Colonic mucosa (tissue), 4 donors: Measurements from ENCODE around the gene IMMT. TPM values are rescaled to one million over a fixed set of nuclear protein-coding genes. Genes with fewer than 3 reads are reported as not detected.

Experiments
- DNase-seq: peaks from one replicate; pipeline ENCODE4 v3.0.0-alpha.2; 2020
- H3K27ac ChIP-seq: fragments of 200-600 bp; one replicate; pipeline ENCODE4 v1.8.0; 2021
- H3K27me3 ChIP-seq: fragments of 200-600 bp; one replicate; pipeline ENCODE4 v1.8.0; 2021
- H3K36me3 ChIP-seq: fragments of 200-600 bp; one replicate; pipeline ENCODE4 v1.8.0; 2021
- H3K4me1 ChIP-seq: fragments of 200-600 bp; one replicate; pipeline ENCODE4 v1.8.0; 2021; ENCODE audit warnings: mild to moderate bottlenecking
- H3K4me3 ChIP-seq: fragments of 200-600 bp; one replicate; pipeline ENCODE4 v1.8.0; 2021
- H3K9ac ChIP-seq, 2 donors: one replicate each; pipeline ENCODE4 v1.7.0; 2013; ENCODE audit warnings: control low read depth in 2 of 2, low read depth in 2 of 2, low read length in 2 of 2
- H3K9me3 ChIP-seq: fragments of 200-600 bp; one replicate; pipeline ENCODE4 v1.8.0; 2021
- CTCF ChIP-seq: fragments of 200-600 bp; IDR thresholded peaks from one replicate; pipeline ENCODE4 v1.8.0; 2022; ENCODE audit warnings: antibody characterized with exemption, mild to moderate bottlenecking
- intact Hi-C: fragments of 100-400 bp; cut with DNase I; formaldehyde crosslinking; loops from one replicate; pipeline ENCODE4 v1.14.1; 2022
- total RNA-seq, 2 donors: library from RNA; stranded (reverse); fragmentation: NEBNext Ultra II Directional in 1 of 2; extraction: Animal tissue kit (Norgen Biotek cat#: 25700) in 1 of 2; gene quantifications; one replicate each; pipeline ENCODE4 v1.2.1, GENCODE V29; 2021
- donor health status: healthy.
- donor health status: DM: no; HTN: no; CAD: no.
- donor health status: DM: no; HTN: no; CAD: no.

Gene IMMT
- total RNA-seq, 2 donors from 2014 or later: 125 to 127 TPM

GRCh38 chr2:86213056-86213455, 17.8 kb upstream of the IMMT start:
- Histone ChIP-seq H3K4me3 (no peak overlapping the region), H3K9me3 (no peaks in the 10 kb centered on the region), H3K27ac (peak overlapping the region; percentile 60), H3K36me3 (peaks cover 9% of the 10 kb centered on the region), H3K4me1 (peaks cover 14% of the 10 kb centered on the region), H3K27me3 (no peaks in the 10 kb centered on the region), H3K9ac (peak overlapping the region in 1 of 2 donors; percentile 46)
- TF ChIP-seq CTCF: no peak
- intact Hi-C loops: no loop called here
- DNase-seq: no peak

GRCh38 chr2:86211796-86212188, 16.5 kb upstream of the IMMT start:
- DNase-seq: no peak
- Histone ChIP-seq H3K9ac (peak overlapping the region in 1 of 2 donors; percentile 19), H3K4me3 (no peak overlapping the region), H3K27ac (peak overlapping the region; percentile 60), H3K9me3 (no peaks in the 10 kb centered on the region), H3K36me3 (peaks cover 16% of the 10 kb centered on the region), H3K27me3 (no peaks in the 10 kb centered on the region), H3K4me1 (peaks cover 14% of the 10 kb centered on the region)
- no peak for TF ChIP-seq CTCF
- intact Hi-C loops: no loop called here

- Histone ChIP-seq H3K27ac (peak overlapping the region; percentile 60), H3K4me3 (no peak overlapping the region), H3K9me3 (no peaks in the 10 kb centered on the region), H3K27me3 (no peaks in the 10 kb centered on the region), H3K4me1 (peaks cover 14% of the 10 kb centered on the region), H3K36me3 (peaks cover 21% of the 10 kb centered on the region), H3K9ac (peak overlapping the region in 1 of 2 donors; percentile 19)
- intact Hi-C loops: no loop called here
- DNase-seq: no peak
- no peak for TF ChIP-seq CTCF
Observed at GRCh38 chr2:86211033-86211795, 16.0 kb upstream of the IMMT start.

- no peak overlapping the region for H3K27ac ChIP-seq
- intact Hi-C loops: no loop called here
- no peaks in the 10 kb centered on the region for H3K9me3 ChIP-seq
- no peaks in the 10 kb centered on the region for H3K27me3 ChIP-seq
- no peak for TF ChIP-seq CTCF
- no peak overlapping the region for H3K9ac ChIP-seq
- H3K36me3 ChIP-seq: peaks cover 18% of the 10 kb centered on the region
- no peak overlapping the region for H3K4me3 ChIP-seq
- DNase-seq: no peak
- peaks cover 8% of the 10 kb centered on the region for H3K4me1 ChIP-seq
Observed at GRCh38 chr2:86204458-86204857, 9.2 kb upstream of the IMMT start.

- no peak overlapping the region for H3K4me3 ChIP-seq
- no peaks in the 10 kb centered on the region for H3K27me3 ChIP-seq
- H3K9ac ChIP-seq: no peak overlapping the region
- peaks cover 8% of the 10 kb centered on the region for H3K4me1 ChIP-seq
- H3K9me3 ChIP-seq: no peaks in the 10 kb centered on the region
- TF ChIP-seq CTCF: no peak
- intact Hi-C loops: no loop called here
- no peak overlapping the region for H3K27ac ChIP-seq
- DNase-seq: no peak
- H3K36me3 ChIP-seq: peaks cover 18% of the 10 kb centered on the region
Observed at GRCh38 chr2:86203614-86204013, 8.4 kb upstream of the IMMT start.
